PC-9 (cell line): ENCODE data around the gene DOCK7.

Experiments
- CTCF ChIP-seq: fragments of 200-600 bp; sonication (generic); conservative IDR thresholded peaks from 2 replicates; pipeline ENCODE4 v1.6.1; 2017; ENCODE audit warnings: mixed run types, antibody characterized with exemption, mild to moderate bottlenecking, moderate library complexity
- EZH2 ChIP-seq: fragments of 200-600 bp; sonication (generic); IDR thresholded peaks from 2 replicates; pipeline ENCODE4 v1.8.0; 2017; ENCODE audit warnings: antibody characterized with exemption, low read depth

- TF ChIP-seq CTCF (no peak), EZH2 (no peak)
Measured at GRCh38 chr1:62467092-62467491, 221.1 kb downstream of the DOCK7 start.
